CD4-positive, alpha-beta T cell (primary cell): ENCODE results near the gene SYAP1. TPM values are rescaled to one million over a fixed set of nuclear protein-coding genes. Genes with fewer than 3 reads are reported as not detected.

Experiments
- ATAC-seq: fragments of 200-7000 bp; cut with Tn5 transposase; one replicate; pipeline ENCODE4 v1.10.0; 2022; ENCODE audit warnings: mild to moderate bottlenecking; ENCODE audit not compliant: poor library complexity
- CTCF ChIA-PET: fragments of 350-600 bp; sonication (Branson Sonifier 250); formaldehyde crosslinking; loops from one replicate; lab custom pipeline; 2021; ENCODE audit warnings: antibody characterized with exemption, inconsistent platforms; lab: Charles Lee
- POLR2A ChIA-PET: fragments of 350-600 bp; sonication (Branson Sonifier 250); formaldehyde crosslinking; loops from one replicate; lab custom pipeline; 2021; ENCODE audit warnings: antibody characterized with exemption, inconsistent platforms; lab: Charles Lee
- DNase-seq, 14 experiments: peaks; one replicate each; pipeline ENCODE4 v3.0.0-alpha.2; 2013 to 2020; ENCODE audit warnings: mixed read lengths in 2 of 14
- H3K27ac ChIP-seq, 2 donors: one replicate each; pipeline versions ENCODE4 v1.5.1 to v1.7.0; 2013; ENCODE audit warnings: low read length in 2 of 2, low read depth in 1 of 2, mild to moderate bottlenecking in 1 of 2
- H3K27me3 ChIP-seq, 2 experiments: 1 replicate in 1 of 2; 2 replicates in 1 of 2; pipeline versions ENCODE4 v1.6.1 to v1.7.0; 2013; ENCODE audit warnings: low read length in 2 of 2, control low read depth in 1 of 2, mild to moderate bottlenecking in 1 of 2, moderate library complexity in 1 of 2; ENCODE audit not compliant: insufficient read depth in 2 of 2, control insufficient read depth in 1 of 2
- H3K36me3 ChIP-seq: one replicate; pipeline ENCODE4 v1.6.1; 2013; ENCODE audit warnings: low read length, control low read depth; ENCODE audit not compliant: insufficient read depth
- H3K4me1 ChIP-seq: one replicate; pipeline ENCODE4 v1.6.1; 2013; ENCODE audit warnings: low read length, control low read depth; ENCODE audit not compliant: insufficient read depth
- H3K4me3 ChIP-seq: one replicate; pipeline ENCODE4 v1.5.1; 2013; ENCODE audit warnings: mild to moderate bottlenecking, low read length, moderate library complexity
- H3K9me3 ChIP-seq, 2 experiments: 1 replicate in 1 of 2; 2 replicates in 1 of 2; pipeline versions ENCODE4 v1.6.1 to v1.7.0; 2013; ENCODE audit warnings: low read length in 2 of 2, mild to moderate bottlenecking in 2 of 2, control low read depth in 1 of 2, moderate library complexity in 1 of 2; ENCODE audit not compliant: control insufficient read depth in 1 of 2, insufficient read depth in 1 of 2
- H3K27ac Mint-ChIP-seq: one replicate; pipeline ENCODE4 v1.8.0; 2020; ENCODE audit warnings: mixed read lengths
- H3K27me3 Mint-ChIP-seq: one replicate; pipeline ENCODE4 v1.8.0; 2021; ENCODE audit warnings: mixed read lengths
- H3K36me3 Mint-ChIP-seq: one replicate; pipeline ENCODE4 v1.8.0; 2021; ENCODE audit warnings: low read depth, mixed read lengths
- H3K4me1 Mint-ChIP-seq: one replicate; pipeline ENCODE4 v1.8.0; 2021; ENCODE audit warnings: low read depth, mixed read lengths
- H3K4me3 Mint-ChIP-seq: one replicate; pipeline ENCODE4 v1.8.0; 2020; ENCODE audit warnings: mild to moderate bottlenecking, mixed read lengths
- H3K9me3 Mint-ChIP-seq: one replicate; pipeline ENCODE4 v1.8.0; 2020; ENCODE audit warnings: mixed read lengths
- intact Hi-C, 2 experiments: fragments of 100-400 bp; cut with DNase I in 1 of 2; cut with micrococcal nuclease in 1 of 2; formaldehyde crosslinking; loops; one replicate each; pipeline versions ENCODE4 v1.15.1 to v1.9.0; 2023 to 2025; cut with DNase I, micrococcal nuclease
- total RNA-seq, 174 experiments: library from RNA in 2 of 174; stranded (reverse) in 2 of 174; gene quantifications; one replicate each; pipeline ENCODE4 v1.2.3 and lab custom pipeline; 2021 to 2026
- TF ChIP-seq, protein P1 (sequence below): fragments of 200-600 bp; IDR thresholded peaks from one replicate; pipeline ENCODE4 v1.8.0; 2022; ENCODE audit warnings: antibody characterized with exemption, mild to moderate bottlenecking

SYAP1 gene
- total RNA-seq, 2 experiments from 2014 or later = 60.2 to 65.2 TPM

DNA sequence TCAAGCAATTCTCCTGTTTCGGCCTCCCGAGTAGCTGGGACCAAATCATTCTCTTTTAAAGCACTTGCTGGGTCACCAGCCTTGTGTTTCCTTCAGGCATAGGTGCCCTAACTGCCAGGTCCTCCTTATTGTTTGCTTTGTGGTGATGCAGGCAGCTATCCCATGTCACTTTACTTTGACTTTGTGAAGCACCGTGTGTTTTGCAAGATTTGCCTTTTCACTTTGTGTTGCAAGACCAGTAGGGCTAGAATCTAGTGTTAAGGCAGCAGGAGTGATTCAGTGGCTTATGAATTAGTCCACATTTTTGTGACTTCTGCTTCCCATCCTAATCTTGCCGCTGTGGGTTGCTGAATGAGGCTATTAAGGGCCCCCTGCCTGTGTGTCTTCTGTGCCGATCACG lies 20.2 kb downstream of the SYAP1 start:
- Mint-ChIP-seq H3K4me3 (no peak overlapping the region), H3K27me3 (no peaks in the 10 kb centered on the region)
- H3K4me1 ChIP-seq = no peaks in the 10 kb centered on the region

DNA sequence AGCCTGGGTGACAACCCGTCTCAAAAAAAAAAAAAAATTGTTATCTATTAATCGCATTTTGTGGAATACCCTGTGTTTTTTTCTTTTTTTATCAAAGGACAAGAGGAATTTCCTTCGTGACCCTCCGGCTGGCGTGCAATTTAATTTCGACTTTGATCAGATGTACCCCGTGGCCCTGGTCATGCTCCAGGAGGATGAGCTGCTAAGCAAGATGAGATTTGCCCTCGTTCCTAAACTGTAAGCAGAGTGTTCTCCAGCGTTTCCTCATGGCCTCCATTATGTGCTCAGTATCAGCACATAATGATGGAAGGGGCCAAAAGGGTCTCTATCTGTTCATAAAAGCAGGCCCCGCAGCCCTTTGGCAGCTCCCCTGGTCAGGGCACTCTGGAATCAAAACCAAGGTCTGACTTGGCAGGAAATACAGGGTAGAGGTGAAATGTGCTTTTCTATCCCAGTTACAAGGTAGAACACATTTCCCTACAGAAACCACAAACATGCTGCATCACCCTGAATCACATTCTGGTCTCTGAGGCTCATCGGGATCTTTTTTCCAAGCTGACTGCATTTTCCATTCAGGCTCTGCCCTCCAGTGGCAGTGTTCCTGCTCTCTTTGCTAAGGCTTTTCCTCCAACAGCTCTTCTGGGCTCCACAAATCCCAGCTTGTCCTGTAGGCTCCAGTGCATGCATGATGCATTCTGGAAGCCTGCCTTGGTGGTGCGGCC lies 24.4 kb downstream of the SYAP1 start:
- no peaks in the 10 kb centered on the region for H3K27me3 ChIP-seq
- H3K9me3 Mint-ChIP-seq = no peaks in the 10 kb centered on the region
- H3K4me1 Mint-ChIP-seq = no peaks in the 10 kb centered on the region
- H3K27me3 Mint-ChIP-seq = no peaks in the 10 kb centered on the region
- H3K4me3 Mint-ChIP-seq = no peak overlapping the region
- CTCF ChIA-PET = no interaction called here
- POLR2A ChIA-PET = no interaction called here
- H3K27ac ChIP-seq = no peak overlapping the region
- H3K27ac Mint-ChIP-seq = no peak overlapping the region
- TF ChIP-seq, protein P1, sequence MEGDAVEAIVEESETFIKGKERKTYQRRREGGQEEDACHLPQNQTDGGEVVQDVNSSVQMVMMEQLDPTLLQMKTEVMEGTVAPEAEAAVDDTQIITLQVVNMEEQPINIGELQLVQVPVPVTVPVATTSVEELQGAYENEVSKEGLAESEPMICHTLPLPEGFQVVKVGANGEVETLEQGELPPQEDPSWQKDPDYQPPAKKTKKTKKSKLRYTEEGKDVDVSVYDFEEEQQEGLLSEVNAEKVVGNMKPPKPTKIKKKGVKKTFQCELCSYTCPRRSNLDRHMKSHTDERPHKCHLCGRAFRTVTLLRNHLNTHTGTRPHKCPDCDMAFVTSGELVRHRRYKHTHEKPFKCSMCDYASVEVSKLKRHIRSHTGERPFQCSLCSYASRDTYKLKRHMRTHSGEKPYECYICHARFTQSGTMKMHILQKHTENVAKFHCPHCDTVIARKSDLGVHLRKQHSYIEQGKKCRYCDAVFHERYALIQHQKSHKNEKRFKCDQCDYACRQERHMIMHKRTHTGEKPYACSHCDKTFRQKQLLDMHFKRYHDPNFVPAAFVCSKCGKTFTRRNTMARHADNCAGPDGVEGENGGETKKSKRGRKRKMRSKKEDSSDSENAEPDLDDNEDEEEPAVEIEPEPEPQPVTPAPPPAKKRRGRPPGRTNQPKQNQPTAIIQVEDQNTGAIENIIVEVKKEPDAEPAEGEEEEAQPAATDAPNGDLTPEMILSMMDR = no peak
- H3K4me3 ChIP-seq = no peak overlapping the region
- intact Hi-C loops = no loop called here
- no peaks in the 10 kb centered on the region for H3K4me1 ChIP-seq
- peaks cover 69% of the 10 kb centered on the region for H3K36me3 Mint-ChIP-seq
- peaks cover 36% of the 10 kb centered on the region for H3K36me3 ChIP-seq
- no peak for DNase-seq
- H3K9me3 ChIP-seq = no peaks in the 10 kb centered on the region
- ATAC-seq = no peak

More for the DNA sequence above, 20.2 kb downstream of the SYAP1 start:
- H3K27ac ChIP-seq = no peak overlapping the region
- H3K4me1 Mint-ChIP-seq = no peaks in the 10 kb centered on the region
- ATAC-seq (no peak), DNase-seq (no peak)
- CTCF ChIA-PET = no interaction called here
- H3K27me3 ChIP-seq = no peaks in the 10 kb centered on the region
- no peaks in the 10 kb centered on the region for H3K9me3 ChIP-seq
- H3K4me3 ChIP-seq = no peak overlapping the region
- POLR2A ChIA-PET = no interaction called here
- H3K27ac Mint-ChIP-seq = no peak overlapping the region
- H3K36me3 Mint-ChIP-seq = peaks cover 77% of the 10 kb centered on the region
- no peaks in the 10 kb centered on the region for H3K9me3 Mint-ChIP-seq
- intact Hi-C loops = no loop called here
- TF ChIP-seq, protein P1 = no peak
- H3K36me3 ChIP-seq = peaks cover 38% of the 10 kb centered on the region

DNA sequence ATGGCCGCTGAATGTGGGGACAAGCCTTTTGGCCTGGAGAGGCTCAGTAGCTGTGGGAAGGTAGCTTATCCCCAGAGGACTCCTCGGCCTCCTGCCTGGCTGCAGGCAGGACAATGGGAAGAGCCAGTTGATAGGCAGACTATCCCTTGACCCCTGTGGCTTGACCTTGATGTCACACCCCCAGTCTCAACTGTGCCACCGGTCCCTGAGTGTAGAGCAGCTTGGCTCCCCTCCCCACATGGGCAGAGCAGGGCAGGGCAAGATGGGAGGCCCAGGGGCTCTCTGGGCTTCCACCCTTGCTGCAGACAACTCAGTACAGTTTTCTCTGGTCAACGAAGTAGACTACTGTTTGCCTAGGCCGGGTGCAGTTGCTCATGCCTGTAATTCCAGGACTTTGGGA lies 25.7 kb downstream of the SYAP1 start:
- ChIA-PET POLR2A (no interaction called here), CTCF (no interaction called here)
- no peaks in the 10 kb centered on the region for H3K9me3 Mint-ChIP-seq
- H3K36me3 Mint-ChIP-seq = peaks cover 59% of the 10 kb centered on the region
- DNase-seq (no peak), ATAC-seq (no peak)
- H3K4me1 ChIP-seq = no peaks in the 10 kb centered on the region
- H3K27ac ChIP-seq = no peak overlapping the region
- no peak overlapping the region for H3K27ac Mint-ChIP-seq
- TF ChIP-seq, protein P1 = no peak
- no peak overlapping the region for H3K4me3 ChIP-seq
- H3K27me3 ChIP-seq = no peaks in the 10 kb centered on the region
- H3K9me3 ChIP-seq = no peaks in the 10 kb centered on the region
- peaks cover 42% of the 10 kb centered on the region for H3K36me3 ChIP-seq
- intact Hi-C loops = no loop called here
- H3K27me3 Mint-ChIP-seq = no peaks in the 10 kb centered on the region
- no peak overlapping the region for H3K4me3 Mint-ChIP-seq
- H3K4me1 Mint-ChIP-seq = no peaks in the 10 kb centered on the region
